Endothelial cell (in vitro differentiated cells): ENCODE results near the gene NYAP1. TPM values are rescaled to one million over a fixed set of nuclear protein-coding genes. Genes with fewer than 3 reads are reported as not detected.

Experiments
- DNase-seq: peaks from one replicate; pipeline ENCODE4 v3.0.0; 2021; ENCODE audit warnings: low spot score
- H3K27ac Mint-ChIP-seq: one replicate; pipeline ENCODE4 v1.8.0; 2021; ENCODE audit warnings: mixed read lengths, inconsistent platforms; ENCODE audit not compliant: unreplicated experiment
- H3K27me3 Mint-ChIP-seq: one replicate; pipeline ENCODE4 v1.8.0; 2021; ENCODE audit warnings: mild to moderate bottlenecking, moderate library complexity, mixed read lengths, inconsistent platforms; ENCODE audit not compliant: unreplicated experiment
- H3K36me3 Mint-ChIP-seq: one replicate; pipeline ENCODE4 v1.8.0; 2021; ENCODE audit warnings: mild to moderate bottlenecking, low read depth, mixed read lengths, inconsistent platforms; ENCODE audit not compliant: unreplicated experiment
- H3K4me1 Mint-ChIP-seq: one replicate; pipeline ENCODE4 v1.8.0; 2021; ENCODE audit warnings: mild to moderate bottlenecking, mixed read lengths, inconsistent platforms; ENCODE audit not compliant: unreplicated experiment
- H3K4me3 Mint-ChIP-seq: one replicate; pipeline ENCODE4 v1.8.0; 2021; ENCODE audit warnings: mild to moderate bottlenecking, mixed read lengths, inconsistent platforms; ENCODE audit not compliant: unreplicated experiment
- H3K9me3 Mint-ChIP-seq: one replicate; pipeline ENCODE4 v1.8.0; 2021; ENCODE audit warnings: mixed read lengths, inconsistent platforms; ENCODE audit not compliant: unreplicated experiment
- CTCF ChIP-seq: fragments of 200-600 bp; sonication (generic); IDR thresholded peaks from one replicate; pipeline ENCODE4 v1.5.0; 2021; ENCODE audit warnings: antibody characterized with exemption; ENCODE audit not compliant: unreplicated experiment
- total RNA-seq: library from RNA; stranded (reverse); fragmentation: NEBNext Ultra II Directional; extraction: Animal tissue kit (Norgen Biotek cat#: 25700); gene quantifications from one replicate; pipeline ENCODE4 v1.2.1, GENCODE V29; 2021; ENCODE audit not compliant: unreplicated experiment

Gene NYAP1
- total RNA-seq, 1 donor from 2014 or later = 2.2 TPM

DNA sequence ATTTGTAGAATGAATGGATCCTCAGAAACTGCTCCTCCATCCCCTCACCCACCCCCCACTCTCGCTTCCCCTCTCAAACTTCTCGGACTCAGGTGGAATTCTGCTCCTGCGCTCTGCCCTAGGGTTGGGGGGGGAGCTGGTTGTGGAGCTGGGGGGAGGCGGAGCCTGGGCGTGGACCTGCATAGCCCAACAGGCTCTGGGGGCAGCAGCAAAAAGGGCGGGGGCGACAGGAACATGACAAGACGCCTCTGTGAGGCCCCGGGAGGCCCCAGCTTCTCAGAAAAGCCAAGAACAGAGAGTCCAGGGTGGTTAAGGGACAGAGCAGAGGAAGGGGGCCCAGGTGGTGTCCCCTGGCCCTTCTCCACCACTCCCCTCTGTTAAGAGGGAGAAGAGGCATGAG is 8.2 kb upstream of the NYAP1 start:
- Mint-ChIP-seq H3K27me3 (peaks cover 3% of the 10 kb centered on the region), H3K36me3 (no peaks in the 10 kb centered on the region), H3K4me1 (peaks cover 32% of the 10 kb centered on the region), H3K4me3 (peak overlapping the region; percentile 92), H3K27ac (no peak overlapping the region), H3K9me3 (no peaks in the 10 kb centered on the region)
- no peak for DNase-seq
- TF ChIP-seq CTCF = no peak

DNA sequence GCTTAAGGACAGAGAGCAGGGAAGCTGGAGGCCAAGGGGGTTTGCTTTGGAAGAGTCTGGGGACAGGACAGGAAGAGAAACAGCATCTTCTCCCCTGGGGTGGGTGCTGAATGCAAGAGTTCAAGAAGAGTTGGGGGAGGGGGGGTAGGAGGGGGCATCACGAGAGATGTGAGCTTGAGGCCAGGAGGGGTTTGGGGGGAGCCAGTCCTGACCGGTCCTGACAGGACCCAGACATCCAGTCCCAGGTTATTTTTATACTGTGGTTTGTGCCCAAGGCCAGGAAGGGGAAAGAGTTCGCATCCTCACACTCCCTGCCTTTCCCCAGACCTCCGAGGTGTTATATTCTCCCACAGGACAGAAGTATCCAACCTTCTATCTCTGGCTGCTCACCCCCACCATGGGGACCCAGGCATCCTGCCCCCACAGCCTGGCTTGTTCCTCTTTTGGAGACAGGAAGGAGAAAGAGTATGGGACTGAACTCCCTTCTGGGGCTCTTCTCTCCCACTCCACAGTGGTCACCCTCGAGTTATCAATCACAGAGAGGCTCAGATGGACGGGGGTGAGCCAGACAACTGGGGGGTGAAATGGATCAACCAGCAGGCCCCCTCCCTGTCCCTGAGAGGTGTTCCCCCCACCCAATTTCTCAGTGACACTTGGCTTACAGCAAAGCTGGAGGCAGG is 7.5 kb upstream of the NYAP1 start:
- TF ChIP-seq CTCF = no peak
- peaks cover 3% of the 10 kb centered on the region for H3K27me3 Mint-ChIP-seq
- H3K9me3 Mint-ChIP-seq = no peaks in the 10 kb centered on the region
- no peak for DNase-seq
- H3K4me1 Mint-ChIP-seq = peaks cover 32% of the 10 kb centered on the region
- peak overlapping the region; percentile 92 for H3K4me3 Mint-ChIP-seq
- H3K36me3 Mint-ChIP-seq = no peaks in the 10 kb centered on the region
- H3K27ac Mint-ChIP-seq = peak overlapping the region; percentile 67

GRCh38 chr7:100476903-100477870 is 6.5 kb upstream of the NYAP1 start:
- TF ChIP-seq CTCF = no peak
- Mint-ChIP-seq H3K4me1 (peaks cover 32% of the 10 kb centered on the region), H3K9me3 (no peaks in the 10 kb centered on the region), H3K27ac (peak overlapping the region; percentile 77), H3K4me3 (peak overlapping the region; percentile 92), H3K36me3 (no peaks in the 10 kb centered on the region), H3K27me3 (peaks cover 3% of the 10 kb centered on the region)
- no peak for DNase-seq

GRCh38 chr7:100477871-100478267 is 5.9 kb upstream of the NYAP1 start:
- TF ChIP-seq CTCF = no peak
- no peak overlapping the region for H3K27ac Mint-ChIP-seq

More at GRCh38 chr7:100477871-100478267, 5.9 kb upstream of the NYAP1 start:
- Mint-ChIP-seq H3K4me1 (peaks cover 35% of the 10 kb centered on the region), H3K36me3 (no peaks in the 10 kb centered on the region), H3K27me3 (peaks cover 3% of the 10 kb centered on the region), H3K9me3 (no peaks in the 10 kb centered on the region), H3K4me3 (peak overlapping the region; percentile 100)
- no peak for DNase-seq
